Occipital lobe (tissue), 2 donors: Measurements from ENCODE around the gene OR6V1. TPM values are rescaled to one million over a fixed set of nuclear protein-coding genes. Genes with fewer than 3 reads are reported as not detected.
"Not testable (repeated sequence)": the region's sequence is repeated elsewhere in the genome, so short reads cannot be mapped to it uniquely, and the experiment has no call there.

Source experiments
- DNase-seq: peaks from one replicate; lab custom pipeline; 2025; lab: John Stamatoyannopoulos, UW
- total RNA-seq: library from RNA; depleted of rRNA; stranded (reverse); fragments of >200 nt; gene quantifications from one replicate; pipeline ENCODE4 v1.2.3, GENCODE V29; 2014

The OR6V1 gene
- total RNA-seq, 1 donor from 2014 or later, result not detected

DNA sequence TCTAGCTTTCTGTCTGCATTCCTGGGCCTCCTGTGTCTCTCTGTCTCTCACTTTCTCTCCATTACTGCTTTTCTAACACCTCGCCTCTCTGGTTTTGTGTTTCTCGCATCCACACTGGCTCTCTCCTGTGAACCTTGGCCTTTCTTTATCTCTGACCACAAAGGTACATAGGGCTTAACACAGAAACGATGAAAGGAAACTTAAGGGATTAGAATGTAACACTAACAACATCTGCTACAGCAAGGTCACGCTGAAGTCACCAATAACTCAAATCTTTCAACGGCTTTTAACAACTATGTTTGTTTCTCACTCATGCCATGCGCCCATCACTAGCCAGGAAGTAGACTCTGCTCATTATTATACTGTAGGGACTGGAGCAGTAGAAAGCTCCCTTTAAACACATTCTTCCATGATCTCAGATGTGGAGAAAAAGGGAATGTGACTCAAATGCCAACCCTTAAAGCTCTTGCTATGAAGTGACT, 9.3 kb upstream of the OR6V1 start:
- no peak for DNase-seq

DNA sequence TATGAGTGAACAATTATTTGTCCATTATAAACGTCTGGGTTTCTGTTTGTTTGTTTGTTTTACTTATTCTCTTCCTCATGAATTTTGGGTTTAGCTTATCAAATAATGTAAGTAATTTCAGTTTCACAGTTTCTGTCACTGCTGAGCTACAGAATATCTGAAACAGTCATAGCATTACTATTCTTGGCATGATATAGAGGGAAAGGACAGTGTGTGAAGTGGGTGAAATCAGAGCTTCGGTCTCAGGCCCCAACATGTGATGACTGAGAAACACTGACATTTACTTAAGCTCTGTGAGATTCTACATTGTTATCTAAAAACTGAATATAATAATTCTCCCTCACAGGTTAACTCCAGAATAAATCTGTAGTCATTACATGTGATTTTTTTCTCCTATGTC, 8.8 kb upstream of the OR6V1 start:
- no peak for DNase-seq

- DNase-seq, result no peak
Observed at GRCh38 chr7:143046426-143046851, 5.7 kb upstream of the OR6V1 start.

GRCh38 chr7:143047326-143047725, 4.8 kb upstream of the OR6V1 start:
- DNase-seq, result no peak

GRCh38 chr7:143048827-143049226, 3.3 kb upstream of the OR6V1 start:
- DNase-seq, result no peak

DNA sequence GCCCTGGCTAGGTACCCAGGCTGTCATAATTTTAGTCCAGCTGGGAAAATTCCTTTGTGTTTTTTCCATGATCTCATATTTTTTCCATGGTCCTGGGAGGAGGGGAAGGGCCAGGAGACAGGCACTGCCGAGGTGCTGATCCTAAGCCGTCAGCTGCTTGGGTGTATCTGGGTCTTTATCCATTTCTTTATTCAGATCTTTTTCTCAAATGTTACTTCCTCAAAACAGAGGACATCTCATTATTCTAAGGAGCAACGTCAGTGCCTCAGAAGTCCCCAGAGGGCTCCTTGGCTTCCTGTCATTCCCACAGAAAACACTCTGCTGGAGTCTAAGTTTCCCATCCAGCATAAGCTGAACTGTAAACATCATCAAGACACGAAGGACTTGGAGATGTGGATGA, 2.8 kb upstream of the OR6V1 start:
- no peak for DNase-seq

- no peak for DNase-seq
Observed at GRCh38 chr7:143050931-143051330, 1.2 kb upstream of the OR6V1 start.

- no peak for DNase-seq
Observed at GRCh38 chr7:143054621-143055020, 2.5 kb downstream of the OR6V1 start.

DNA sequence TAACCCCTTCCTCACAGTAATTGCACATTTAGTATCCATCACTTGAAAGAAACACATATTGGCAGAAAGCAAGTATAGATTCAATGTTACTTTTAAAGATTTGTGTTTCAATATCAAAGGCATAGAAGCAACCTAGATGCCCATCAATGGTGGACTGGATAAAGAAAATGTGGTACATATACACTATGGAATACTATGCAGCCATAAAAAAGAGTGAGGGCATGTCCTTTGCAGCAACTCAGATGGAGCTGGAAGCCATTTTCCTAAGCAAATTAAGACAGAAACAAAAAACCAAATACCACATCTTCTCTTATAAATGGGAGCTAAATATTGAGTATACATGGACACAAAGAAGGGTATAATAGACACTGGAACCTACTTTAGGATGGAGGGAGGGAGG, 3.6 kb downstream of the OR6V1 start:
- no peak for DNase-seq

- no peak for DNase-seq
Observed at GRCh38 chr7:143063741-143064140, 11.6 kb downstream of the OR6V1 start.

- DNase-seq, result no peak
Observed at GRCh38 chr7:143068446-143068845, 16.3 kb downstream of the OR6V1 start.

DNA sequence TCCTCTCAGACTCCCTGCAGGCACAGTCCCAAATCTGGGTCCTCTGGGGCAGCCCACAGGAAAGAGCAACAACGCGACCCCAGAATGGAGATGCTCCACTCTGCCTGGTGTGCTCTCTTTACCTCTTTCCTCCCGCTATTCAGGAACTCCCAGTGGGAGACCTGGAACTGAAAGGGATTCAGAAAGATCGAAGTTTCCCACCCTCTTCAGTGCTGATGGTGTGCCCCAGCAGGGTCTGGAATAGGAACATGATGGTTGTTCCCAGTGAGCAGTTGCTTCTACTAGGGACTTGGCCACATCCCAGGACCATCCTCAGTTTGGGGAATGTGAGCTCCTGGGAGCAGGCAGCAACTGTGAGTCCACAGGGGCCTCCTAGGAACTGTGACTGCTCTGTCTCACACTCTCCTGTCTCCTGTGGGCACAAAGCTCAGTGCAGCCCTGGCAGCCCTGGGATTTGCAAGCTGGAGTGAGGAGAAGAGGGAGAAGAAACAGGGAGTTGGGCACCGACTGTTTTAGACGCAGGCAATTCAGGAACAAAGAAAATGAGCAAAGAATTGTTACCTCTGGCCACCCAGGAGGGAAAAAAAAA, 17.9 kb downstream of the OR6V1 start:
- DNase-seq, result no peak

- DNase-seq, result no peak
Observed at GRCh38 chr7:143073556-143073955, 21.4 kb downstream of the OR6V1 start.

DNA sequence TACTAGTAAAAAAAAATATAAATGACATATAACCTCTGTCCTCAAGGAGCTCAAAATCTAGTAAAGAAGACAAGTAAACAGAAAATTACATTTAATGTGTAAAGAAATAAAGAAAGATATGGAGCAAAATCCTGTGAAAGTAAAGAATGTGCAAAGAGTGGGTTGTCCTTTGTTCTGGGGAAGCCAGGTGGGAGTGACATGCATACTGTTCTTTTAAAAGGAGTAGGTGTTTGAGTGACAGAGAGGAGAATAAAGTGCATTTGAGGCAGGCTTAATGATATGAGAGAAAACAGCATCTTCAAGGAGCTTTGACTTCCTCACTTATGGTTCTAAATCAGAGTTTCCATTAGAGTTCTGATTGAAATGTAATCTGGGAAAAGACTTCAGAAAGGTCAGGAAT, 22.0 kb downstream of the OR6V1 start:
- no peak for DNase-seq

GRCh38 chr7:143085109-143085508, 33.0 kb downstream of the OR6V1 start:
- no peak for DNase-seq

- DNase-seq, result not testable (repeated sequence)
Observed at GRCh38 chr7:143085610-143086009, 33.5 kb downstream of the OR6V1 start.

DNA sequence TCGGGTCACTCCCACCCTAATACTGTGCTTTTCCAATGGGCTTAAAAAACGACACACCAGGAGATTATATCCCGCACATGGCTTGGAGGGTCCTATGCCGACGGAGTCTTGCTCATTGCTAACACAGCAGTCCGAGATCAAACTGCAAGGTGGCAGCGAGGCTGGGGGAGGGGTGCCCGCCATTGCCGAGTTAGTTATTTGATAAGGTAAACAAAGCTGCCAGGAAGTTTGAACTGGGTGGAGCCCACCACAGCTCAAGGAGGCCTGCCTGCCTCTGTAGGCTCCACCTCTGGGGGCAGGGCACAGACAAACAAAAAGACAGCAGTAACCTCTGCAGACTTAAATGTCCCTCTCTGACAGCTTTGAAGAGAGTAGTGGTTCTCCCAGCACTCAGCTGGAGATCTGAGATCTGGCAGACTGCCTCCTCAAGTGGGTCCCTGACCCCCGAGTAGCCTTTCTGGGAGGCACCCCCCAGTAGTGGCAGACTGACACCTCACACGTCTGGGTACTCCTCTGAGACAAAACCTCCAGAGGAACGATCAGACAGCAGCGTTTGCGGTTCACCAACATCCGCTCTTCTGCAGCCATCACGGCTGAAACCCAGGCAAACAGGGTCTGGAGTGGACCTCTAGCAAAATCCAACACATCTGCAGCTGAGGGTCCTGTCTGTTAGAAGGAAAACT, 36.5 kb downstream of the OR6V1 start:
- not testable (repeated sequence) for DNase-seq

DNA sequence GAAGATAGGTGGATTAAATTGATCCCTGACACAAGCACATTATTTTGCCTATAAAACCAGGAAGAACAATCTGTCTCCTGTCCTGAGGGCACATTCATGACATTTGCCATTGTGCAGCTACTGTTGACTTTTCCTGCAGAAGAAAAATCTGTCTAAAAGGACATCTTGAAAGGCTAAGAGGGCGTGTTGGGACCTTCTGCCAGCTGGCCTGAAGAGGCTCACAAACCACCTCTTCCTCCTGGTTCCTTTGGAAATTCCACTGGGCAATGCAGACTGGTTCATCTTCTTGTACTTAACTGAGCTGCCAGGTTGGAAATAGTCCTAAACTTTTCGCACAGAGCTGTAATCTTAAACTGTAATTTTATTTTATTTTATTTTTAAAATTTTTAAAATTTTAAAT, 44.0 kb downstream of the OR6V1 start:
- no peak for DNase-seq

DNA sequence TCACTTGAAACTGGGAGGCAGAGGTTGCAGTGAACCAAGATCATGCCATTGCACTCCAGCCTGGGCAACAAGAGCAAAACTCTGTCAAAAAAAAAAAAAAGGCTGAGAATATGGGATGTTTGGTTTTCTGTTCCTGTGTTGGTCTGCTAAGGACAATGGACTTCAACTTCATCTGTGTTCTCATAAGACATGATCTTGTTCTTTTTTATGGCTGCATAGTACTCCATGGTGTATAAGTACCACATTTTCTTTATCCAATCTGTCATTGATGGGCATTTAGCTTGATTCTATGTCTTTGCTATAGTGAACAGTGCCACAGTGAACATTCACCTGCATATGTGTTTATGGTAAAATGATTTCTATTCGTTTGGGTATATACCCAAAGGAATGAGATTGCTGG, 47.4 kb downstream of the OR6V1 start:
- DNase-seq, result not testable (repeated sequence)
